ENCODE results near the gene DYSF.

Gene DYSF

DNA sequence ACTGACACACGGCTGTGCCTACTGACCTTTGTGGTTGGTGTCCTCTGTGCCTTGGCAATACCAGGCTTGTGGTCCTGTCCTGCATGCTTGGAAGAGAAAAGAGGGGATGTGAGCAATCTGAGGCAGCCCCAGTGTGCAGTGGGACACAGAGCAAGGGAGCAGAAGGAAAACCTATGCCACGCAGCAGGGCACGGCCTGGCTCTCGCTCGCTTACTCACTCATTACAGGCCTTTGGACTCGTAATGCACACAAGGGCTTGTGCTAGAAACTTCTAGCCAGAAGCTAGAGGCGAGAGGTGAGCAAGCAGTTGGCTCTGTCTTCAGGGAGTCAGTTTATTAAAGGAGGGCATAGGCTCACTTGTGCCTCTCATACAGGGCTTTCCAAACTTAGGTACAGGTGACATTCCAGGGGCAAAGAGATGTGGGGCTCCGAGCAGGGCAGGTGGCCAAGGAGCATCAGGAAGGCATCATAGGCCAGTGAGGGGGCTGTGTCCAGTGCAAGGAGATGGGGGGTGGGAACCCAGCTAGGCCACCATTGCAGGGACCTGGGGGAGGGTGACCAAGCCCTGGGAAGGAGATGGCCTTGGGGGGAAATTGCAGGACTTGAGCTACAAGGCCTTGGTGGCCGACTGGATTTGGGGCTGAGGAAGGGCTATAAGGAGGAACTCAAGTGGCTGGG is 100.8 kb downstream of the DYSF start:
- no peak for DNase-seq (ENCODE audit: low spot score)

DNA sequence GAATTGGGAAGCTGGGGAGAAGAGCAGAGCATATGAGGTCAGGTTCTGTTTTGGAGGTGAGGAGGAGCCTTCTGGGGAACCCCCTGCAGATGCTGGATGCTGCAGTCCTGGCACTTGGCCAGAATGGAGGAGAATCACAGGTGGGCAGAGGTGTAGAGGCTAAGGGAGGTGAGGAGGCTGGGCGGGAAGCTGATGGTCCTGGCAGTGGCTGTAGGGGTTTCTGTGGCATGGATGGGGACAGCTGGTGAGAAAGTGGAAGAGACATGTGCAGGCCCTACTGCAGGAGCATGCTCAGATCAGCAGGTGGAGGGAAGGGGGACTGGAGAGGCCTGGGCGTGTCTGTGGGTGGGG is 101.3 kb downstream of the DYSF start:
- no peak for DNase-seq (ENCODE audit: low spot score)

DNA sequence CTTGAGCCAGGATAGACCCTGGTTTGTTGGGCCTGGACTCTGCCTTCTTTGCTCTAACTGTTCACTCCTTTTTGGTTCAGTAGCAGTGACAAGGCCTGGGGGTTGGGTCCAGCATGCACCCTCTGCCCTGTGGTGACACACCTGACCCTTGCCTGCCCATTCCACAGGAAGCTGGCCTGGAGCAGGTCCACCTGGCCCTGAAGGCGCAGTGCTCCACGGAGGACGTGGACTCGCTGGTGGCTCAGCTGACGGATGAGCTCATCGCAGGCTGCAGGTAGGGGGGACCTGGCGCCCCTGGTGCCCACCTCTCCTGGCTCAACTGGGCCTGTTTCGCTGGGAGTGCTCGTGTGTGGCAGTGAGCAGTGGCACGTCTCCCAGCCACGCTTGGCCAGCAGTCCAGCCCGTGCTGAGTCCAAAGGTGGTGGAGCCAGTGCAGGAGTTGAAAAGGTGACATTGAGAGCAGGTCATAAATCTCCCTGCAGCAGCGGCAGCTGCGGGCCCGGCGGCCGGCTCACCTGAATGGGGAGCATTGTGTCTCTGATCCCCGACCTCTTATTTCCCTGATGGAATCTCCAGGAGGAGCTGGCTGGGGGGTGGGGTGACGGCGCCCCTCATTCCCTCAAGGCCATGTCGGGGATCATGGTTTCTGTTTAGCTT is 102.6 kb downstream of the DYSF start:
- no peak for DNase-seq (ENCODE audit: low spot score)

DNA sequence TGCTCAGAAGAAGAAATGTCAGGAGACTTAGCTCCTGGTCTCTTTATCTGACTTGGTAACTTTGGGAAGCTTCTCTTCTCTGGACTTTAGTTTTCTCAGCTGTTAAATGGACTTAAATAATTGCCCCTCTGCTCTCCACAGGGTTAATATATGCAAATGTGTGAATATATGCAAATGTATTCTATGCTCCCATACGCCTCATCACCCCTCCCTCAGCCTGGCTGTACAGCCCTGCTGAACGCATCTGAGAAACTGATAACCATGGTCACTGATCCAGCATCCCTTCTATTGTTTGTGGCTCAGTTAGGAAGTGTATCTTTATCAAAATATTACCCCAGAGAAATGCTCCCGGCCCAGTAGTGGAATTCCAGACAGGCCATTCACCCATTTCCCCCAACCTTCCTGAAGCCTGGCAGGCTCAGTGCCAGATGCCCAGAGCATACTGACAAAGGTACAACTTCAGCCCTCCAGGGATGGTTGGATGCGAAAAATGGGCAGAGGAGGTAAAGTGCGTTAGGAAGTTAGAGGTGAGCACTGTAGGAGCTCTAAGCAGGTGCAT is 103.4 kb downstream of the DYSF start:
- DNase-seq (ENCODE audit: low spot score) = no peak

DNA sequence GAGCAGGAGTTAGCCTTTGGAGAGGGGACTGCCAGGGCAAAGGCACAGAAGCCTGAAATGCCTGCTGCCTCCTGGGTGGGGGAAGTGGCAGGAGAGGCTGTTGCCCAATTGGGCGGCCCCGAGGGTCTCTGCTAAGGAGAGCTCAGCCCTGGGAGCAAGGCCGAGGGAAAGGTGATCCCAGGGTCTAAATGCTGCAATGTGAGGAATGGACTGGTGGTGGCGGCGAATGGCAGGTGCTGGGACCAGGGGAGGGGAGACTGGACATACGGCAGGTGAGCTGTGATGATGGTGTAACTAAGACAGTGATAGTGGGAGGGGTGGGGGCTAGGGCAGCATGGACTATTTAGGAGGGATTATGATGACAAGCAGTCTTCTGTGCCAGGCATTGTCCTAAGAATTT is 104.0 kb downstream of the DYSF start:
- DNase-seq (ENCODE audit: low spot score) = no peak

DNA sequence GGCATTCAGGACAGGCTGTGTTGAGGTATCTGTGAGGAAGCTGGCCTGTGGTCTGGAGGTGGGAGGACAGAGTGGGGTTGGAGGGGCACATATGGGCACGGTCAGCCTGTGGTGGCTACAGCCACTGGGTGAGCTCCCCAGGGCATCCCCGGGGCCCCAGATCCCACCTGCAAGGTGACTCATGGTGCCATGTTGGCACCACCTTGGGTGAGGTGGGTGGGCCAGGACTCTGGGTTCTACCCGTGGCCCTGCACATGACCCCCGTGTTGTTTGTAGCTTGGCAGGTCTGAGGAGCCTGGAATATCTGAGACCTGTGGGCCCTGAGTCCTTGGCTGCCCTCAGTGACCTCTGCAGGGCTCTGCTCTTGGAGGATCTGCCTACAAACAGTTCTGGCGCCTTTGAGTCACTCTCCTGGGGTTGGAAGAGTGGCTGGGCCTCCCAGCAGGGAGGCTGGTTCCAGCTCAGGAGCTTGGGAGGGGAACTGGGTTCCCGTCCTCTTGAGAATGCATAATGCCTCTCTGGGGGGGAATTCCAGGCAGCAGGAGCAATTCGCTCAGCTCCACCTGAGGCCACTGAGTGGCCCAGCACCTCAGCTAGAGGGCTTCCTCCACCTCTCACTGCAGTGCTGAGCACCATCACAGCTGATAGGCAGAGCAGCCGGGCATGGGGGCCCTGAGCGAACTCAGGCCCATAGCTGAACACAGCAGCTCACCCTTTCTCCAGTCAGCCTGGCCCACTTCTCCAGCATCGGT is 105.1 kb downstream of the DYSF start:
- no peak for DNase-seq (ENCODE audit: low spot score)

- no peak for DNase-seq (ENCODE audit: low spot score)
Observed at GRCh38 chr2:71559080-71559827, 105.9 kb downstream of the DYSF start.

DNA sequence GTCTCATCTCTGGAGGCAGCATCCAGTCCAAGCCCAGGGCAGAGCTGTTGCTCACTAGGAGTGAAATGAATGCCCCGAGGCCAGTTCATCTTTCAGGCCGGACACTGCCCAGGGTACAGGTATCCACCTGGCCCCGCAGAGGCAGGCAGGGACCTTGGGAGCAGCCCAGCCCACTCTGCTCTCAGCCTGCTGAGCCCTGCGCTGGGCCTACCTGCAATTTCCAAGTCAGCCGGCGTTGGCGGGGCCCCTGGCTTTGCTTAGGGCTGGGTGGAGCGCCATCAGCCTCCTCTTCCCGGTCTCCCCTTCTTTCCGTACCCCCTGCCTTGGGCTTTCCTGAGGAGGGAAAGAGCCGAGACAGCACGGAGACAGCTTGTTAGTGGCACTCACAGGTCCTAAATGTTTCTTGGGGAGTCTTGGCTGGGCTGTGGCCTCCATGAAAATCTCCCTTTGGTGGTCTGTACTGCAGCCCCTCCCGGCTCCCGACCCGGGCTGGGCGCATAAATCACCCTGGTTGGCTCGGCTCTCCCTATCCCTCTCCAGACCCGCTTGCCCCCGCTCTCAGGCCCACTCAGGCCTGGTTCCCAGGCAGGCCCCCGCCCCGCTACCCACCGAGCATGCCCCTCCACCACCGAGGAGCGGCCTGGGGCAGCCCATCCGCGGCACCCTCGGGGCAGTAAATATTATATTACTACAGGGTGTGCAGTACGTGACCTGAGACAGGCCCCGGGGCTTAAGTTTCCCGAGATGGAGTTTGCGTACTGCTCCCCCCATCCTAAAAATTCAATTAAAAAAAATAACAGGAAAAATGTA is 106.7 kb downstream of the DYSF start:
- no peak for DNase-seq (ENCODE audit: low spot score)

DNA sequence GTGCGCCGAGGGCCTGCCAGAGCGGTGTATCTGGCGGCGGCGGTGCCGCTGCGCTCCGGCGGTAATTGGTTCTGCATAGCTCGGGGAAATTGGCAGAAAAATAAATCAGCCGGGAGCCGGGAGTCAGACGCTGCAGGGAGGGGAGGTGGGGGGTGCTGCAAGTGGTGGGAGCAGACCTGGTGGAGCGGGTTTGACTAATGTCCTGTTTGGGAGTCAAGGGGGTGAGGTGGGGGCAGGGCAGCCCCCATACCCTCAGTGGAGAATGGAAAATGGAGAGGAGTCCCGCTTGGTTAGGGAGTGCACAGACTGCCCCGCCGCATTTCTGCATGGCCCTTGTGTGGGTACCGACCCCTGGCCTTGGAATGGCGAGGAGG is 107.3 kb downstream of the DYSF start:
- DNase-seq (ENCODE audit: low spot score) = no peak

- DNase-seq (ENCODE audit: low spot score) = no peak
Observed at GRCh38 chr2:71561441-71562267, 108.3 kb downstream of the DYSF start.

DNA sequence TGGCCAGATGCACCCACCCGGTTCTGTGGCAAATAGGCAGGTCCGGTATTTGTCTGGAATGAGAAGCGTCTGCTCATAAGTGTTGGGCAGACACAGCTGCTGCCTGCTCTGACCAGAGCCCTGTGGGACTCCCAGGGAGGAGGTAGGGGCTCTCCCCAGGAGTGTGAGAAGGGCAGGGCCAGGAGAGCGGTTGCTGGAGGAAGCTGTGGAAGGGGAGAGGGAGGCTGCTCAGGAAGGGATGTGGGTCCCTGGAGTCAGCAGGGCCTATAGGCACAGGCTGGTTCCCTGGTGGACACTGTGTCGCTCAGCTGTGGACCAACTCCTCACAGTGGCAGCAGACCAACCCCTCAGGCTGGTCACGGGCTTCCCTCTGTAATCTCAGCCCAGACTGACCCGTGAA is 109.2 kb downstream of the DYSF start:
- no peak for DNase-seq (ENCODE audit: low spot score)

- DNase-seq (ENCODE audit: low spot score) = peak; percentile 55
Observed at GRCh38 chr2:71563872-71564271, 110.5 kb downstream of the DYSF start.

GRCh38 chr2:71564361-71564760 is 111.0 kb downstream of the DYSF start:
- DNase-seq (ENCODE audit: low spot score) = no peak

DNA sequence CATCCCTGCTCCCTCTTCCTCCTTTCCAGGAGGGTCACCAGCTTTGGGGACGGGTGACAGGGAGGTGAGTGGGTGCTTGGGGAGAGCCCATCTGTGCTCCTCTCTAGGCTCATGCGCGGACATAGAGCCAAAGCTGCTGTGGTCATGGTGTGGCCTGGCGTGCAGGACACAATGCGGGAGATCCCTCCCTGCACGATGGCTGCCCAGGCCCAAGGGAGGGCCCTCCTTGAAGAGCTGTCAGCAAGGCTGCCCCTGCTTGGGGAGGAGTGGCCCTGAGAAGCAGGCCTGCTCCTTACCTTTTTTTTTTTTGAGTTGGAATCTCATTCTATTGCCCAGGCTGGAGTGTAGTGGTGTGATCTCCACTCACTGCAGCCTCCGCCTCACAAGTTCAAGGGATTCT is 111.4 kb downstream of the DYSF start:
- no peak for DNase-seq (ENCODE audit: low spot score)

DNA sequence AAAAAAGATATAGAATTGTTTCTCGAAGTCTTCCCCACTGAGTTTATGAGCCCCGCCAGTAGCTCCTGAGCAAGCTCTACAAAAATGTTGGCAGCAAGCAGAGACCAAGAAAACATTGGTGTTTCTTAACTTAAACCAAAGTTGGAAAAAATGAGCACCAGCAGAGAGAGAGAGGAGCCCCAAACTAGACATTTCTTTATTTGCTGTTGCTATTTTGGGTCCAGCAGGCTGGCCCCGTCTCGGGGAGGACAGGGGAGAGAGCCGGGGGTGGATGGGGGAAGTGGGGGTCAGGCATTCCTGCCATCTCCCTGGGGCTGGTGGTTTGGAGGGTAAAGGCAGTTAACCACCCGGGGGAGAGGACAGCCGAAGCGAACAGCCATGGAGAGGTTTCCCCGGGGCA is 113.0 kb downstream of the DYSF start:
- peak; percentile 72 for DNase-seq (ENCODE audit: low spot score)

DNA sequence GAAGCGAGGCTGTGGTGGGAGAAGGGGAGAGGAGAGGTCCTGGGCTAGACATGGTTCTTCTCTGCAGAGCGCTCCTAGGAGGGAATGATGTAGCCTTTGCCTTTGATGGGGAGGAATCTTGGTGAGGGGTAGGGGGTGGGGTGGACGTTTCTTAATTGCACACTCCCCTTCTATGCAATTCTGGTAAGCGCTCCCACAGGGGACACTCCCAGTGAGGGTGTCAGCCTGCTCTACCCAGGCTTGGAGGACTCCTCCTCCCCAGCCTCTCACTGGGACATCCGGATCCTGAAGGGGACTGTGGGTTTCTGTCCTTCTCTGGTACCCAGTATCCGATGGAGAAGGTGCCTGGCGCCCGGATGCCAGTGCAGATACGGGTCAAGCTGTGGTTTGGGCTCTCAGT is 114.3 kb downstream of the DYSF start:
- DNase-seq (ENCODE audit: low spot score) = no peak

DNA sequence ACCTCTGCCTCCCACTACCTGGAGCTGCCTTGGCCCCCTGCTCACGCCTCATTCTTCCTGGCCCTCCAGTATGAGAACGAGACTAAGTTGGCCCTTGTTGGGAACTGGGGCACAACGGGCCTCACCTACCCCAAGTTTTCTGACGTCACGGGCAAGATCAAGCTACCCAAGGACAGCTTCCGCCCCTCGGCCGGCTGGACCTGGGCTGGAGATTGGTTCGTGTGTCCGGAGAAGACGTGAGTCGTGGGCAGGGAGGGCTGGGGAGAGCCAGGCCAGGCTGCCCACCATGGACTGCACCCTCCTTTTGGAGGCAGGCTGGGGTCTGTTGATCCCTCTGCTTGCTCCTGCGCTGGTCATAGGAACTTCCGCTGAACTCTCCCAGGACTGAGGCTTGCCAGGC is 114.7 kb downstream of the DYSF start:
- no peak for DNase-seq (ENCODE audit: low spot score)

DNA sequence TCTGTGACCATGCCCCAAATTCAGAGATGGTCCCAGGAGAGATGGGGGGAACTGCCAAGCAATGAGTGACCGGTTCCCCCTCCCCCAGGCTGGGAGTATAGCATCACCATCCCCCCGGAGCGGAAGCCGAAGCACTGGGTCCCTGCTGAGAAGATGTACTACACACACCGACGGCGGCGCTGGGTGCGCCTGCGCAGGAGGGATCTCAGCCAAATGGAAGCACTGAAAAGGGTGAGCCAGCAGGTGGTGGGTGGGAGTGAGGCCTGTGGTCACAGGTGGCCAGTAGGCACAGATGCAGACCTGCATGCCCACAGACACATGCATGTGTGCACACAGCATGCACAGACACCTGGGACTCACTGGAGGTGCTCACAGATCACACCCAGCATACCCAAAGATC is 117.2 kb downstream of the DYSF start:
- no peak for DNase-seq (ENCODE audit: low spot score)

GRCh38 chr2:71570951-71571460 is 117.6 kb downstream of the DYSF start:
- no peak for DNase-seq (ENCODE audit: low spot score)

GRCh38 chr2:71571945-71572344 is 118.6 kb downstream of the DYSF start:
- no peak for DNase-seq (ENCODE audit: low spot score)
